ENCODE data around the gene KATNAL1. TPM values are rescaled to one million over a fixed set of nuclear protein-coding genes. Genes with fewer than 3 reads are reported as not detected.

KATNAL1 gene
- total RNA-seq, 2 experiments from 2014 or later, result 29.4 to 30.4 TPM

DNA sequence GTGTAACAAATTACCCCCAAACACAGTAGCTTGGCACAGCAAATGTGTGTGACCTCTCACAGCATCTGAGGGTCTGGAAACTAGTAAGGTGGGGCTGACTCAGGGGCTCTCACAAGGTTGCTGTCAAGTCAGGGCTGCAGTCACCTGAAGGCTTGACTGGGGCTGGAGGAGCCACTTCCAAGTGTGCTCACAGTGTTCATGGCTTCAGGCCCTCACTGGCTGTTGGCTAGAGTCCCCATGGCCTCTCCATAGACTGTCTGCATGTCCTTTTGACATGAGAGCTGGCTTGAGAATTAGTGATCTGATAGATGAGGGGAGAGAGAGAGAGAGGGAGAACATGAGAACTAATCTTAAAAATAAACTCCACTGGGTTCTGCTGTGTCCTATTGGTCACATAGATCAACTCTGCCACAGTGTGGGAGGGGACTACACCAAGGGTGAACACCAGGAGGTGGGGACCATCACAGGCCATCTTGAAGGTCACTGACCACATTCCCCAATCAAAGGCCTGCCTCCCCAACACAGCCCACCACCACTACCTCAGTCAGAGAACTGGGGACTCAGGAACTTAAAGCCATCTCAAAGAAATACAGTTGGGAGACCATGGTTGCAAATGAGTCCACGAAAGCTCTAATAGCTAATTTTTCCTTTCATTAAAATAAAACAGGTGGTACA lies 38.2 kb upstream of the KATNAL1 start:
- Mint-ChIP-seq H3K4me3 (no peak overlapping the region), H3K27ac (no peak overlapping the region), H3K27me3 (ENCODE audit: low read depth) (peaks cover 32% of the 10 kb centered on the region), H3K4me1 (ENCODE audit: low read depth) (peaks cover 31% of the 10 kb centered on the region), H3K9me3 (ENCODE audit: insufficient read depth) (peaks cover 10% of the 10 kb centered on the region), H3K36me3 (ENCODE audit: low read depth) (peaks cover 13% of the 10 kb centered on the region)
- CTCF ChIA-PET, result interaction anchor here (1.0 to 2.1 kb wide), 13 partner anchors 9 to 213 kb away, joined by 3 to 9 read pairs (median 4); partner anchors contain the start of gene KATNAL1
- no peak for DNase-seq
- no peak for ATAC-seq
- POLR2A ChIA-PET, result interaction anchor here (0.9 to 1.7 kb wide), 2 partner anchors 12 to 49 kb away, joined by 3 to 5 read pairs; no protein-coding TSS in a partner anchor

DNA sequence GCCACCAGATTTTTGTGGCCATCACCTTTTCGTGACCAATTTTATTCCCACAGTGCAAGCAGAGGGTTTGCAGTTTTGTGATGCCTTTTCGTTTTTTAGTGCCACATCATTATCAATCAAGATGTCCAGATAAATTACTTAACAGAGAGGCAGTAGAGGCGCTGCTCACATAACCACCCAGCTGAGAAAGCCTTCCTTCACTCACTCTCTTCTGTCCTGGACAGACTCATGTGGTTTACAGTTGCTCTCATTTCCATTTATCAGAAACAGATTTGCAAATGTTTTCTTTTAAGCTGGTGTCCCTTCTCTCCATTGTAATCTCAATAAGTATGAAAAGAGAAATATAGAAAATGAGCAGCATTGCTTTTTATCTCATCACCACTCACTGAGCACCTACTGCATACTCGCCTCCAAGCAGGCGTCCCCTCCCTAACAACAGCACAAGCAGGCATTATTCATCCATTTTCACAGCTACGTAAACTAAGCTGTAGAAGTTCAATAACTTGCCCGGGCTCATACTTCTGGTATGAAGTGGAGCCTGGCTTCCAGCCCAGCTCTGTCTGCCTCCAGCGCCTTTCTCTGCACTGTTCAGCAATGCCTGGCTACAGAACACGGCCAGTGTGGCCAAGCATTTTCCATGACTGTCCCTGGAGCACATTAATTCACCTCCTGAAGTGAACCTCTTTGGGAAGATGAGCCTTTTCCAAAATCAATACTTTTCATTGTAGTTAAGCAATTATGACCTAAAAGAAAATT lies 34.6 kb upstream of the KATNAL1 start:
- Mint-ChIP-seq H3K4me3 (no peak overlapping the region), H3K27me3 (ENCODE audit: low read depth) (peaks cover 28% of the 10 kb centered on the region), H3K4me1 (ENCODE audit: low read depth) (peaks cover 21% of the 10 kb centered on the region), H3K9me3 (ENCODE audit: insufficient read depth) (peaks cover 3% of the 10 kb centered on the region), H3K27ac (no peak overlapping the region), H3K36me3 (ENCODE audit: low read depth) (peaks cover 7% of the 10 kb centered on the region)
- ChIA-PET POLR2A (interaction anchor here (0.9 kb wide), 1 partner anchor 30 kb away, joined by 3 read pairs; no protein-coding TSS in a partner anchor), CTCF (interaction anchor here (1.4 to 4.0 kb wide), 2 partner anchors 208 to 210 kb away, joined by 3 to 20 read pairs; no protein-coding TSS in a partner anchor)
- DNase-seq (no peak), ATAC-seq (no peak)

DNA sequence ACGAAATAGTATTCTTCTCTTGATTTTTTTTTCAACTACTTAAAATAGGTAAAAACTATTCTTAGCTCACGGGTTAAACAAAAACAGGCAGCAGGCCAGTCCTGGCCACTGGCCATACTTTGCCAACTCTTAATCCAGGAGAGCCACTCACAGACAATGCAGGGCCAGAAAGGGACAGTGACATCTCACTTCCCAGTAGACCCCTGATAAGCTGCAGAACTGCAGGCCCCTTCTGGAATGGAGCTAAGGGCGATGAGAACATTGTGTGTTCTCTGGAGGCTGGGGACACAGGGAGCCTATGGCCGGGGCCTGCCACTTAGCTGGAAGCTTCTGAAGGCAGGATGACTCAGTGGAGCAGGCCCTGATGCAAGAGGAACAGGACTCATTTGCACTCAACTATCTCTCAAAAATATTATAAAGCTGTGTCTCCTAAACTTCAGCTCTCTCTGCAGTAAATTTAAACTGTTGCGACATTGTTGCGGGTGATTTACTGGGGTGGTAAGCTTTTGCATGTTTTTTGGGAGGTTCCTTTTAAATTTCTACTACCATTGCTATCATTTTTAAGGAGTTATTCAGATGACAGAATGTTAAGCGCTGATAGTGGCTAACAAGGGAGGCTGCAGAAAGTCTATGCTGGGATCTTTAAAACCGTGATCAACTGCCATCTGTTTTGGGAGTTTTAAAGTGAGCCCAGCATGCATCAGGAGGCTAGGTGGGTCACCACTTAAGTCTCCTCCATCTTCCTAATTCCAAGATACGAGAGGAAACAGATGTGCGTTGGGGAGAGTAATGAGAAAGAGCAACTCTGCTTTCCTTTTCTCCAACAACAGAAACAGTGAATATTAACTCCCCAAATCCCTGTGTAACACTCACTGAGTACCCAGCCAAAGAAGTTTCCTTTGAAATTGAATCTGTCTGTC lies 33.2 kb upstream of the KATNAL1 start:
- Mint-ChIP-seq H3K27me3 (ENCODE audit: low read depth) (peaks cover 26% of the 10 kb centered on the region), H3K36me3 (ENCODE audit: low read depth) (peaks cover 6% of the 10 kb centered on the region), H3K9me3 (ENCODE audit: insufficient read depth) (no peaks in the 10 kb centered on the region), H3K4me3 (no peak overlapping the region), H3K4me1 (ENCODE audit: low read depth) (peaks cover 7% of the 10 kb centered on the region), H3K27ac (no peak overlapping the region)
- ChIA-PET CTCF (interaction anchor here (4.0 kb wide), 1 partner anchor 209 kb away, joined by 20 read pairs; no protein-coding TSS in a partner anchor), POLR2A (interaction anchor here (0.6 to 1.0 kb wide), 2 partner anchors 11 to 1998 kb away, joined by 3 read pairs; no protein-coding TSS in a partner anchor)
- DNase-seq (no peak), ATAC-seq (no peak)

DNA sequence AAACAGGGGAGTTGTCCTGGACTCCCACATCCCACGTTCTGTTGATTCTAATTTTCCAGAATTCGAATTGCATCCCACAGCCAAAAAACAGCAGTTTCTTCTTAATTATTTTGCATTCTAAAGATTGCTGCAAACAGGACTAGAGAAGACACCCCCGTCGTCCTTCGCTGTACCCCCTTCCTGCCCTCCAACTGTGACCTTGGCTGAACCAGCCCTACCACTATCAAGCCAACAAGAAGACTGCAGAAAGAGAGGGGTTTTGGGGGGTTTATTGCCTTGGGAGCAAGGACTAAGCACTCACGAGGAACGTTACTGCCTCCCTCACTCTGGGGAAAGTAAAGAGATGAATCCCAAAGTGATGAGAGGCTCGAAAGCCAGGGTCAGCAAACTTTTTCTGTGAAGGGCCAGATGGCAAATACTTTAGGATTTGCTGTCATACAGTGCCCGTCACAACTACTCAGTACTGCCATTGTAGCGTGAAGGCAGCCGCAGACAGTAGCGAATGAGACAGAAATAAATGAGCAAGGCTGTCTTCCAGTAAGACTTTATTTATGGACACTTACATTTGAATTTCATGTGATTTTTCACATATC lies 32.5 kb upstream of the KATNAL1 start:
- Mint-ChIP-seq H3K36me3 (ENCODE audit: low read depth) (peaks cover under 1% of the 10 kb centered on the region), H3K27me3 (ENCODE audit: low read depth) (peaks cover 21% of the 10 kb centered on the region), H3K4me1 (ENCODE audit: low read depth) (no peaks in the 10 kb centered on the region), H3K9me3 (ENCODE audit: insufficient read depth) (no peaks in the 10 kb centered on the region), H3K4me3 (no peak overlapping the region), H3K27ac (no peak overlapping the region)
- DNase-seq (no peak), ATAC-seq (no peak)
- POLR2A ChIA-PET, result interaction anchor here (1.0 kb wide), 1 partner anchor 12 kb away, joined by 3 read pairs; no protein-coding TSS in a partner anchor
- CTCF ChIA-PET, result interaction anchor here (4.0 kb wide), 1 partner anchor 208 kb away, joined by 20 read pairs; no protein-coding TSS in a partner anchor

DNA sequence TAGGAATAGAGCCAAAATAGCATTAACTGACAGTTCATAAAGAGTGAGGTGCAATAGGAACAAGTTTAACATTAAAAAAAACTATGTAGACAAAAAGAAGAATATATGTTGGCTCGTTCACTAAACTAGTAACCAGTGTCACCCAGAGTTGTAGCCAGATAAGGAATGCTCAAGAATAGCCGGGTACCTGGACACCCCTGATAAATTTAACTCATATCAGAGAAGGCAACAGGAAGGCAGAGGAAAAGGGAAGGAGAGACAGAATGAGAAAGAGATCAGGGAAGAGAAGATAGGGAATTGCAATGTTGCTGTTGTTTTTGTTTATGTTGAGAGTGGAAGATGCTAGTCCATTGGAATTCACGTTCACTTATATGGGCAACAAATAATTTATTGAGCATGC lies 31.6 kb upstream of the KATNAL1 start:
- Mint-ChIP-seq H3K27ac (no peak overlapping the region), H3K27me3 (ENCODE audit: low read depth) (peaks cover 26% of the 10 kb centered on the region), H3K4me3 (no peak overlapping the region), H3K4me1 (ENCODE audit: low read depth) (no peaks in the 10 kb centered on the region), H3K36me3 (ENCODE audit: low read depth) (no peaks in the 10 kb centered on the region), H3K9me3 (ENCODE audit: insufficient read depth) (no peaks in the 10 kb centered on the region)
- ChIA-PET POLR2A (no interaction called here), CTCF (no interaction called here)
- DNase-seq (no peak), ATAC-seq (no peak)

DNA sequence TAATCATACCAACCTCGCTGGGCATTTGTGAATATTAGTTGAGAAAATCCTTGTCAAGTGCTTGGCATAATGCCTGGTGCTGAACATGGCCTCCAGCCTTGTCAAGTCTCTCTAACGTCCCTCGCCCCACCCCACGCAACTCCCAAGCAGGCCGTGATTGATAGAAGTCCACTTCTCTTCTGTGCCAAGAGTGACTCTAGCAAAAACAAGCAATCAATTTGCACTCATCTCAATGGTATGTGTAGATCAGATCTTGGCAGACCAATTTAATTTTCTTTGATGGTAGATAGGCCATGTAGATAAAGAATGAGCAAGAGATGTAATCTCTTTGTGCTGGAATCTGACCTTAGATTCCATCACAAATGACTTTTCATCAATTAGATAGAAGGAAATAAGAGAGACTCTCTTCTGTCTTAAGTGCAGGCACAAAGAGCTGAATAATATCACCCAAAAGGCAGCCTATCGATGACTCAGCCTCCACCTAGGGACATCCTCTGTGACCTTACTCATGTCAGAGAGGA lies 31.0 kb upstream of the KATNAL1 start:
- no peak overlapping the region for H3K4me3 Mint-ChIP-seq
- CTCF ChIA-PET, result no interaction called here

DNA sequence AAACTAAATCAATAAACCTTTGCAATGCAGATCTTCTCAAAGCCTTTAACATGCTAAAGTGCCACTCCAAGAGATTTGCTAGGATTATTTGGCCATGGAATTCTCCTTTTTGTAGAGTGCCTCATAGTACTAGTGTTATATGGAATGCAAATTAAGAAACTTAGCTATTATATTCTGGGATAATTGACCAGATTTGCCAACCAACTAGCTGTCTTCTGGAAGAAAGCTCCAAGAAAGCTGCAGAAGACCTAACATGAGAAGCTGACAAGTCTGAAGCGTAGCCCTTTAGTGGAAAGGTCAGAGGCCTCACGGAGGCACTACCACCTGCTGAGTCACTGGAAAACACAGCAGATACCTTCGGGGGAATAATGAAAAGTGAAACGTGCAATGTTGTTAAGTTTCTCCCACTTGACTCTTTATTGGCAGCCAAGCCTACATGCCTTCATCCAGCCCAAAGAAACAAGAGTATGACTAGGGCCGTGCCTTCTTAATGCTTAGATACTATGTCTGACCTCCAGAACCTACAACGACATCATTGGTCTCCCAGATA lies 29.8 kb upstream of the KATNAL1 start:
- ChIA-PET CTCF (interaction anchor here (0.9 to 3.2 kb wide), 4 partner anchors 9 to 222 kb away, joined by 4 to 25 read pairs (median 7); partner anchors contain the start of gene KATNAL1), POLR2A (no interaction called here)
- no peaks in the 10 kb centered on the region for H3K4me1 Mint-ChIP-seq (ENCODE audit: low read depth)
- no peak overlapping the region for H3K27ac Mint-ChIP-seq
- peaks cover 17% of the 10 kb centered on the region for H3K27me3 Mint-ChIP-seq (ENCODE audit: low read depth)
- no peaks in the 10 kb centered on the region for H3K36me3 Mint-ChIP-seq (ENCODE audit: low read depth)
- DNase-seq (no peak), ATAC-seq (no peak)
- H3K4me3 Mint-ChIP-seq, result no peak overlapping the region
- no peaks in the 10 kb centered on the region for H3K9me3 Mint-ChIP-seq (ENCODE audit: insufficient read depth)

More for the DNA sequence above, 31.0 kb upstream of the KATNAL1 start:
- peaks cover 24% of the 10 kb centered on the region for H3K27me3 Mint-ChIP-seq (ENCODE audit: low read depth)
- H3K9me3 Mint-ChIP-seq (ENCODE audit: insufficient read depth), result no peaks in the 10 kb centered on the region
- no peak overlapping the region for H3K27ac Mint-ChIP-seq
- H3K4me1 Mint-ChIP-seq (ENCODE audit: low read depth), result no peaks in the 10 kb centered on the region
- no peak for ATAC-seq
- no peaks in the 10 kb centered on the region for H3K36me3 Mint-ChIP-seq (ENCODE audit: low read depth)
- POLR2A ChIA-PET, result no interaction called here
- DNase-seq, result no peak

DNA sequence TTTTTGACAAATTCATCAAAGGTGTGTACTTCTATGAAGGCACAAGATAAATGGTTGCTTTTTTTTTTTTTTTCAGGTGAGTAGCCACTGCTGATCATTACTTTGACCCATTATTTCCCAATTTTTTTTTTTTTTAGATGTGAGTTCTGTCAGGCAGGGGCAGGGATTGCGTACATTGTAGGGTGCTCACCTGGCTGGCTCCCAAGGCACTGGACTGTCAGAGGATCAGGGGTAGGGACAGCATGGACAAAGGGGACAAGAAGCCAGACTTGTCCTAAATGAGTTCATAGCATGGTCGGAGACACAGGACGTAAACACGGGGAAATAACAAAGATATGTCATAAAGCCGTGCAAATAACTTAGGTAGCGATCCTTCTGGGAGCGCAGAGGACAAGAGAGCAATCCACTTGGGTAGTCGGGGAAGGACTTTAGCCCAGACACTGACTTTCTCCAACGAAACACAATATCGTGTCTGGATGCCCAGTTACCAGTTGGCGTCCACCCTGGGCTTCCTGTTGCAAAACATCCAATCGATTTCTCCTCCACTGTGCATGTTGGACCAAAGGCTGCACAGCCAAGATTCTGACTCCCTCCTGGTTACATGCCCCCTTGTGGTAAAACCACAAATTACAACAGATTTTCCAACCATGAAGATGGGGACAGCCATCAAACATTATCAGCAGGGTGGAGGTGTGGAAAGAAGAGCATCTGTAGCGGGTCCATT lies 27.5 kb upstream of the KATNAL1 start:
- H3K36me3 Mint-ChIP-seq (ENCODE audit: low read depth), result no peaks in the 10 kb centered on the region
- no peaks in the 10 kb centered on the region for H3K9me3 Mint-ChIP-seq (ENCODE audit: insufficient read depth)
- CTCF ChIA-PET, result interaction anchor here (0.8 to 3.2 kb wide), 13 partner anchors 9 to 204 kb away, joined by 3 to 25 read pairs (median 4); partner anchors contain the start of gene KATNAL1
- no peak overlapping the region for H3K4me3 Mint-ChIP-seq
- no peak overlapping the region for H3K27ac Mint-ChIP-seq
- peaks cover 12% of the 10 kb centered on the region for H3K27me3 Mint-ChIP-seq (ENCODE audit: low read depth)
- DNase-seq (peak; percentile 50), ATAC-seq (peak; percentile 68)
- POLR2A ChIA-PET, result interaction anchor here (0.6 kb wide), 1 partner anchor 598 kb away, joined by 4 read pairs; no protein-coding TSS in a partner anchor
- no peaks in the 10 kb centered on the region for H3K4me1 Mint-ChIP-seq (ENCODE audit: low read depth)

DNA sequence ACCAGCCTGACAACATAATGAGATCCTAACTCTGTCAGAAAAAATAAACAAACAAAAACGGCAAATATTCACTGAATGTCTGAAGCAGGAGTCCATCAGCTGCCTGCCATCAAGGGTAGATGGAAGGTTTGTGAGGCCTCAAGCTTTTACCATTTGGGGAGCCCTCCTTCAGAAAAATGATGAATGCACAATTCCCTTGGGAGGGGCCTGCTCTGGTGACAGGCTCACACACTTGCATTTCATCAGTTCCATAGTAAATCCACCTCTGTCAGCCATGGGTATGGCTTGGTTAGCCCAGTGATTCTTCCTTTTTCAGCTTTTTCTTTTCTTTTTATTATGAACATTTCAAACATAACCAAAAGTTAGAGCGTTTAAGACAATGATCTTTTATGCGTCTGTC lies 26.3 kb upstream of the KATNAL1 start:
- CTCF ChIA-PET, result interaction anchor here (0.9 to 2.9 kb wide), 6 partner anchors 10 to 201 kb away, joined by 3 to 15 read pairs (median 4); no protein-coding TSS in a partner anchor
- Mint-ChIP-seq H3K9me3 (ENCODE audit: insufficient read depth) (no peaks in the 10 kb centered on the region), H3K36me3 (ENCODE audit: low read depth) (no peaks in the 10 kb centered on the region), H3K4me3 (no peak overlapping the region), H3K27me3 (ENCODE audit: low read depth) (peaks cover 10% of the 10 kb centered on the region), H3K4me1 (ENCODE audit: low read depth) (no peaks in the 10 kb centered on the region), H3K27ac (no peak overlapping the region)
- DNase-seq (no peak), ATAC-seq (no peak)
- POLR2A ChIA-PET, result interaction anchor here (0.7 kb wide), 1 partner anchor 12 kb away, joined by 3 read pairs; no protein-coding TSS in a partner anchor

Measured in activated CD8-positive, alpha-beta T cell treated with anti-CD3 and anti-CD28 coated beads, Interleukin-2, amount 10 ng/mL, durations not matched to agents 7 days and 5 days (primary cell).